Activated CD4-positive, alpha-beta T cell treated with anti-CD3 and anti-CD28 coated beads for 1 hour (primary cell): ENCODE results near the gene MAP1S.

Experiments used
- DNase-seq: peaks from one replicate; pipeline ENCODE4 v3.0.0-alpha.2; 2020

Gene MAP1S

DNA sequence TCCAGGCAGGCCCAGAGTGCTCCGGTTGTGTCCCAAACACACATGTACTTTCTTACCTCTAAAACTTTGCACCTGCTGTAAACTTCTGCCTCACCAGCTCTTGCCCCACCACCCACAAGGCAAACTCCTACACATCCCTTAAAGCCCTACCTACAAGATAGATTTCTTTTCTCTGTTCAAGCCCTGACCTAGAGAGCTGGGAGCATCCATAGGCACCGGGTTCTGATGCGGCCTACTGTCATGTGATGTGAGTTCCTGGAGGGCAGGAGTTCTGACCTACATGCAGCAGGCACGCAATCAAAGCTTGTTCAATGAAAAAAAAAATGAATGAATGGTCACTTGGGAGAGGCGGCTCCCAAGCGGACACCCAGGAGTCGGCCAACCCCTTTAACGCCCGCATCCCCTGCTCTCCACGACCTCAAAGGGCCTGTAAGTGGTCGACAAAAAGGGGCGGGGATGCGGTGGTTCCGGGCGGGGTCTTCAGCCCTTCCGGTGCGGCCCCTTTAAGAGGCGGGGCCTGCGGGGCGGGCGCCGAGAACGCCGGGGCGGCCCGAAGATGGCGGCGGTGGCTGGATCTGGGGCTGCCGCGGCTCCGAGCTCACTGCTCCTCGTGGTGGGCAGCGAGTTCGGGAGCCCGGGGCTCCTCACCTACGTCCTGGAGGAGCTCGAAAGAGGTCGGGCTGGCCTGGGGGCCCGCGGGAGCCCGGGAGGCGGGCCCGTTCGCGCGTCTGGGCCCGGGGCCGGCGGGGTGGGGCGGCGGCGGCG is at the start of gene MAP1S:
Gene MAP1S, plus strand, starts transcription at position 534 of the 765 bp plus-strand sequence. Its CDS starts 23 bp downstream, at position 557.
- DNase-seq: peak; percentile 50

- no peak for DNase-seq
These were observed 47.4 kb upstream of the MAP1S start for GRCh38 chr19:17671906-17672305.

GRCh38 chr19:17673937-17674799 is 45.1 kb upstream of the MAP1S start:
- no peak for DNase-seq

GRCh38 chr19:17676295-17676694 is 43.0 kb upstream of the MAP1S start:
- DNase-seq: no peak

- no peak for DNase-seq
These were observed 42.3 kb upstream of the MAP1S start for GRCh38 chr19:17677002-17677401.

- DNase-seq: no peak
These were observed 40.4 kb upstream of the MAP1S start for GRCh38 chr19:17678836-17679235.

GRCh38 chr19:17679526-17680229 is 39.6 kb upstream of the MAP1S start:
- no peak for DNase-seq

- peak; percentile 18 for DNase-seq
These were observed 39.0 kb upstream of the MAP1S start for GRCh38 chr19:17680230-17680722.

GRCh38 chr19:17681505-17682125 is 37.7 kb upstream of the MAP1S start:
- no peak for DNase-seq

DNA sequence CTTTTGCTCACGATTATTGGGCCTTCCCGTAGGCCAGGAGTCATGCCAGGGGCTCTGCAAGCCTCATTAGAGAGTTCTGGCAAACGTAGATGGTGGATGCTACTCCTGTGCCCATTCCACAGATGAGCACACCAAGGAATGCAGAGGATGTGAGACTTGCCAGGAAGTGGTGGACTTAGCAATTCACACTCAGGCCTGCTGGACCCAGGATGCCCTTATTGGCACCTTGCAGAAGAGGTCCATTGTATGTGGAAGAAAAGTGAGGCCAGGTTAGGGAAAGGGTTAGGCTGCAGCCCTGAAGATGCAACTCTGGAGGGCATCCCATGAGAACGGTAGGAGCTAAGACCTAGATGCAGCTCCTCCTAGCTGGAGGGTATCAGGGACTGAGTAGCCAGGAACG is 37.0 kb upstream of the MAP1S start:
- DNase-seq: no peak

DNA sequence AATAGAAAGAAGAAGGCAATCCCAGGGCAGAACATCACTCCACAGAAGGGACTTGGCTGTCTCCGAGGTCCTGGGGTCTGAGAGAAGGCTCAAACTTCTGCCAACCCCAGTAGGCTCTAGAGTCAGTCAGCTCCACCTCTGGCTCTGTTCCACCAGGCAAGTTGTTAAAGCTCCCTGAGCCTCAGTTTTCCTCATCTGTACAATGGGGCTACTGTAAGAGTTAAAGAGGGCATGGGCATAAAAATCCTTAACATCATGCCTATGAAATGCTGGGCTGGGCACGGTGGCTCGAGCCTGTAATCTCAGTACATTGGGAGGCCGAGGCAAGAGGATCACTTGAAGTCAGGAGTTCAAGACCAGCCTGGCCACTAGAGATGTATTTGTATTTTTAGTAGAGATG is 36.2 kb upstream of the MAP1S start:
- DNase-seq: no peak

- DNase-seq: no peak
These were observed 35.0 kb upstream of the MAP1S start for GRCh38 chr19:17684256-17684655.

GRCh38 chr19:17685451-17686022 is 33.7 kb upstream of the MAP1S start:
- no peak for DNase-seq

DNA sequence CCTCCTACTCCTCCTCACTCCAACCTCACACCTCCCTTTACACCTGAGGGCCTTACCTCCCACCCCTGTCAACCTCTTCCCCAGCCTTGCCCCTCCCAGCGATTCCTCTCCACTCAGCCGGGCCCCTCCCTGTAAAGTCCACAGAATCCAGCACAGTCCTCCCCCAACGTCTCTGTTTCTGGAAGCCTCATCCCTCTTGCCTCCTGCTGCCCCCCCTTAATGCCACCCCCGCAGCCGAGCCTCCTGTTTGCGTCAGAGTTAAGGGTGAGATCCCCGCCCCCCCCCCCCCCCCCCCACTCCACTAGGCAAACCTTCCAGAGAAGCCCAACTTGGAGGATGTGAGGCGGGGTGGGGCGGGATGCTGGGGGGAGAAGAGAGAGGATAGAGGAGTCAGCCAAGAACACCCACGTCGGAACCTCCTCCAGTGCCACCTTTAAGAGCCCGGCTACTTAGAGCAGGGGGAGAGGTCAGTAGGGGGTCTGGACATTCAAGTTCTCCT is 33.2 kb upstream of the MAP1S start:
- DNase-seq: no peak

DNA sequence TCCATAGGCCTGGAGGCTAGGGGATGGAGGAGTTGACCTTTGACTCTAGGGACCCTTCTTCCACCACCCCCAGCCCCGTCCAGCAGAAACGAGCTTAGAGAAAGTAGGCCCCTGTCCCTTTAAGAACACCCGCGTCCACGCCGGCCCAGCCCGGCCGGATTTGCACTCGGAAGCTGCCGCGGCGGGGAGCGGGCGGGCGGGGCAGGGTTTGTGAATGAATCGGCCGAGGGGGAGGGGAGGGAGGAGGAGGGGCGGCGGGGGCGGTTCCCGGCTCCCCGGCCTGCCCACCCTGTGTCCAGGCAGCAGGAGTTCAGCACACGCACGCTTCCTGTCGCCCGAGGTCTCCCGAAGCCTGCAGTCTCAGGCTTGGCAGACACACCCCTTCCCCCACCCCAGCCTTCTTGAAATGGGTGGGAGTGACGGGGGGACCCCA is 32.7 kb upstream of the MAP1S start:
- DNase-seq: no peak

DNA sequence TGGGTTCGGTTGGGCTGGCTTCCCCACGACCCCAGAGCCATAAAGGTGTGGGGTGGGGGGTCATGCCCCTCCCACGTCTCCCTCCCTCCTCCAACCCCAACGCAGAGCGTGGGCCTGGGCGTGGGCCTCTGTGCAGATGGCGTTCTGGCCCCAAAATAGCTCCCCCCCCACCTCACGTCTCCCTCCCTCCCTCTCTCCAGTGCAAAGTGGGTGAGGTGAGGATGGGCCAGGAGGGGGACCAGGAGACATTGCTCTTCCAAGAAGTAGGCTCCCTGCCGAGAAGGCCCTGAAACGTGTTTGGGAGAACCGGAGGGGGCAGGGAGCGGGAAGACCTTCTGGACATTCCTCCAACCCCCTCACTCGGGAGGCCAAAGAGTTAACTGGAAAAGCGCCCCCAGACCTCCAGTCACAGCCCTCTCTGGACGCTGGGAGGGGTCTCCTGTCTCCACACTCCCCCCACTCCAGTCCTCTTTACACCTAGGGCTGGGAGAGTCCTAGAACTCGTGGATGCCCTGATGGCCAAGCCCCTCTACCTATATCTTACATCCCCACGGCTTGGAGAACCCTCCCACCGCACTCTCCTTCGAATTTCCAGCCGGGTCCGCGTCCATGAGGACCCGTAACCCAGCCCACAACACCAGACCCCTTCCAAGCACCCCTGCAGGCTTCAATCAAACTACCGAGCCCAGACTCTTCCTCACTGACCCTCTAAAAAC is 32.0 kb upstream of the MAP1S start:
- DNase-seq: no peak

- peak; percentile 14 for DNase-seq
These were observed 31.2 kb upstream of the MAP1S start, which contains the start of gene UNC13A for GRCh38 chr19:17687857-17688784. TSS of gene UNC13A (minus strand) at chr19:17688354. CDS start at chr19:17688199, 155 bp downstream.

- DNase-seq: no peak
These were observed 30.3 kb upstream of the MAP1S start for GRCh38 chr19:17688853-17689595.

- DNase-seq: no peak
These were observed 26.7 kb upstream of the MAP1S start for GRCh38 chr19:17692566-17692965.
